NCI-H345 (cell line): ENCODE measurements around the gene TMEM217.
A peak's percentile ranks its signal among the peaks of the same experiment; 100 is the strongest.
"Not testable (repeated sequence)": the region's sequence is repeated elsewhere in the genome, so short reads cannot be mapped to it uniquely, and the experiment has no call there.

Experiments used
- DNase-seq: peaks from one replicate; lab custom pipeline; 2025; lab: John Stamatoyannopoulos, UW

Gene TMEM217

DNA sequence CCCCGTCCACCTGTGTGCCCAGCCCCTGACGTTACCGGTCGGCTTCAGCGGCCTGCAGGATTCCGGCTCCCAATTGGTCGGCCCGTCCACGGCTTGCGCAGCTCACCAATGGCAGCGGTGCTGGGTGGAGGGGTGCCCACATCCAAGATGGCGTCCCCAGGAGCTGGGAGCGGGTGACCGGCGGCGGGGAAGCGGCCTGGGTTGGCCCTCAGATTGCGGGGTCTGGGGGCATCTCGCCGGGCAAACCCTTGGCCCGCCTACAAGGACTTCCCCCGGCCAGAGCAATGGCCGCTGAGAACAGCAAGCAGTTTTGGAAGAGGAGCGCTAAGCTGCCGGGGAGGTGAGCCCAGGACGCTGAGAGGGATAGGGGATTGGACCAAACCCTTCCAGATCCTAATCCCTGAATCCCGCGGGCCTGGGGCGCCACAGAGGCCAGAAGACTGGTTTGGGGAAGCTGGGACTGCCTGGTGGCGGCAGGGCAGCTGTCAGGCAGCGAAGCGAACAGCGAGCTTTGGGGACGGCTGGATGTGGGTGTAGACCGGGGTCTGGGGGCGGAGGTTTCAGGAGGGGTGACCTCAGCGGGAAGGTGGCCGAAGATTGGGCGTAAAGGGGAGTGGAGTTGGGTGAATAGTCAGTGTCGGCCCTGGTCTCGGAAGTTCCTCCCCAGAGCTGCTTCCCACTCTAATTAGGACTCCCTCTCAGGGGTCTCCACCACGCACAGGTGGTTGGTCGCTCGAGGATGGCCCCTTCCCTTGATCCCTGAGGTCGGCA, at the start of gene TMEM217, which contains the start of gene TBC1D22B:
TSS of gene TMEM217 (minus strand) at position 511 of the 771 bp plus-strand sequence. CDS start 39,114 bp downstream, outside the sequence.
TSS of gene TBC1D22B (plus strand) at position 139 of the 771 bp plus-strand sequence. CDS start at position 285, 146 bp downstream.
- DNase-seq = peak; percentile 98

DNA sequence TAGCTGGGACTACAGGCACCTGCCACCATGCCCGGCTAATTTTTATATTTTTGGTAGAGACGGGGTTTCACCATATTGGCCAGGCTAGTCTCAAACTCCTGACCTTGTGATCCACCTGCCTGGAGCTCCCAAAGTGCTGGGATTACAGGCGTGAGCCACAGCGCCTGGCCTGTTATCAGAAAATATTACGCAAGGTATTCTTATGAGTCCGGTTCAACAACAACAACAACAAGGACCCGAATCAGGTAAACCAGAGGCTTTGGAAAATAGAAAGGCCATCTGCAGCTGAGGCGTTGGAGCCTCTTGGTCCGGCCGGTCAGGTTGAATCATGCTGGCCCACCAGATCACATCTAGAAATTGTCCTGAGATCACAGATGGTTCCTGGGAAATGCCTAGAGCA, 49.5 kb upstream of the TMEM217 start:
- not testable (repeated sequence) for DNase-seq

DNA sequence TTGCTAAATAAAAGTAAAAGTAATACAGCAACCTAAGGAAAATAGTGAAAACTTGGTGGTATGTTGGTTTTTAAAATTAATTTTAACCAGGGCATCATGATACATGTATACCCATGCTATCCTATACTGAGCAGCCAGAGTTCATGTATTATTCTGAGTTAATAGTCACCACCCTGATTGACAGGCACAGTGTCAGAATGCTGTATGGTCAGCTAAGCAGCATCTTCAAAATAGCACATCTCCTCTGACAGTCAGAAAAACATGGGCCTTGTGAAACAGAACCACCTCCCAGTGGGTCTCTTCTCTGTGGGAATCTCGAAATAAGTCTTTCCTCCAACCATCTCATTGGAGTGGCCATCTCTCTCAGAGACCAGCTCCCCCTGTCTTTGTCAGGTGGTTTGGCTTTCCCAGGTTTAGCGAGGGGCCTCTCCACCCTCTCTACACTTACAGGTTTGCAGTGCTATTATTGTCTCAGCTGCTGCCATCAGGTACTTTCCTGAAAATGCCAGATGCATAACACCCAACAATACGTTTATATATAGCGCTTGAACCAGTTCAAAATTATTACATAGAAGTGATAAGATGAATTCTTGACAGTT, 48.8 kb upstream of the TMEM217 start:
- no peak for DNase-seq

DNA sequence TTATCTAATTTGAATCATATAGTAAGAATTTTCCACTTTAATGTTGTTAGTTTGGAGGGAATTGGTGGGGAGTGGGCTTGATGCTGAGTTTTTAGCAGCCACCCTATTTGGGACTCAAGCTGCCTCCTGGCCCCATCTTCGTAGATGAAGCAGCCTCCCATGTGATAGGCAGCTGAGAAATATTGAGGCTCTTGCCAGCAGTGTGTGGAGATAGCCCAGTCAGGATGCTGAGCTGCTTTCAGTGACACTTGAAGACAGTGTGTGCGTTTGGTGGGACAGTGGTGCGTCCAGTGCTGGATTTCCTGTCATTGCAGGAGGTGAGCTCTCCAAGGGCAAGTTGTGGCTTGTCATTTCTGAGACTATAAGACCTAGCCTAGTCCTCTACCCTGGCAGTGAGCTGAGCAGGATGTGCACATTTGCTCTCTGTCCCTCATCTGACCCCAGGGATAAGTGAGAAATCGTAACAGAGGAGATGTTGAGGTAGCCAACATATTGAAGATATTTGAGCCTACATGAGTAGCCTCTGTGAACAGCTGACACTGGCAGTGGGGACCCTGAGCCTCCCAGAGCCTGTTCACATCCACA, 48.0 kb upstream of the TMEM217 start:
- no peak for DNase-seq

GRCh38 chr6:37304766-37305165, 46.8 kb upstream of the TMEM217 start:
- no peak for DNase-seq

DNA sequence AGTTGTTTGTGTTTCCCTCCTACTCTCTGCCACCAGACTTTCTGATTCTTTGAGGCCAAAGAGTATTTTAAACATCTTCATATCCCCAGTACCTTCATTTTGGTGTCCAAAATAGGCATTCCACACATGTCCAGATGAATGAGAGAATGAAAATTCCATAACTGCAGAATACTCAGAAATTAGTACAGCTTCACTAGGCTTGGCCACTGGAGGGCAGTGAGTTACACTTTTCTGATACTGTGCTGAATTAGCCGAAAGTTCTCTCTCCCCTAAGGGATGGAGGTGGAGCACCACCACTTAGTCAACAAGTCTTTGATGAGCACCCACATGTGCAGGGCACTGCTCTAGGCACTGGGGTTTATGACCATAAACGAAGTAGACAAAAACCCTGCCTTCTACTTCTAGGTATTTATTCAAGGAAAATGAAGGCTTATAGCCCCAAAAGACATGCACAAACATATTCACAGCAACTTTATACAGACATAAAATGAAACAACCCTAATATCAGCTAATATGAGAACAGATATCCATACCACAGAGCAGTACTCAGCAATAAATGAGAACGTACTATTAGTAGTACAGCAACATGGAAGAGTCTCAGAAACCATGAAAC, 46.1 kb upstream of the TMEM217 start:
- no peak for DNase-seq

GRCh38 chr6:37303091-37303660, 45.2 kb upstream of the TMEM217 start:
- DNase-seq = no peak

DNA sequence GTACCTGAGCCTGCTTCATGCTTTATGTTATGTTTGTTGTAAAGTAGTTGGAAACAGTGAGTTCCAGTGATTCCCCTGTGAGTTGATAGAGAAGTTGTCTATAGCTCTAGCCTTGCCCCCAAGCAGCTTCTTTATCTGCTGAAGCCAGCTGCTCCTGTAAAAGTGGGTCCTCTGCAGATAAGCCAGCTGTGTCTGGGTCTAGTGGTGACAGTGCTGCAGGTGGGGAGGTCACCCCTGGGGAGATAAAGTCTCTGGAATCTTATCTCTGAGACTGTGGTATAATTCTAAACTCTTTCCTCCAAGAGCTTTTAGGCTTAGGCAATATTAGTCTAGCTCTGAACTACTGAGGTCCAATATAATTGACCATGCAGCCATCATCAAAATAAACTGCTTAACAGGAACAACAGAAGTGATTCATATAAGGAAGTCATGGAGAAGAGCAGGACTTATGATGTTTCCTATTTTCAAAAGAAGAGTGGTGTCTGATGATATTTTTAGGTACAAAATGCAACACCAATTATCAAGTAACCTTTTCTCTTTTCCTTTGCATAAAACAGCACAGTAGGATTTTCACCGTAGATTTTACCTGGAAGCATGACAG, 44.2 kb upstream of the TMEM217 start:
- no peak for DNase-seq

GRCh38 chr6:37299990-37300389, 42.0 kb upstream of the TMEM217 start:
- no peak for DNase-seq

DNA sequence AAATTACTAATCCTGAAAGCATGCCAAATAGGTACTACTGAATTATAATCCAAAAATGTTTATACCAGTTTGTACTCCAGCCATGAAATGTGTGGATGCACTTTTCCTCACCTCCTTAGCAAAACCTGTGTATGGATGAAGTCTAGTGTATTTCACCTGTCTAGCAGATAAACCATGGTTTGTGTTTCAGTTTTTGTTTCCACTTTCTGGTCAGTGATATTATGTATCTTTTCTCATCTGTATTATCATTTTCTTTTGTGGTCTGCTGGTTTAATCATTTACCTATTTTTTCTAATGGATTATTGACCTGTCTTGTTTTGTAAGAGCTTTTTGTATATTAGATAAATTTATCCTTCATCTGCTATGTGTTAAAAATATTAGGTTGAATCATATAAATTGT, 41.0 kb upstream of the TMEM217 start:
- DNase-seq = no peak

- not testable (repeated sequence) for DNase-seq
Measured at GRCh38 chr6:37297637-37298036, 39.7 kb upstream of the TMEM217 start.

- no peak for DNase-seq
Measured at GRCh38 chr6:37293426-37293825, 35.5 kb upstream of the TMEM217 start.

DNA sequence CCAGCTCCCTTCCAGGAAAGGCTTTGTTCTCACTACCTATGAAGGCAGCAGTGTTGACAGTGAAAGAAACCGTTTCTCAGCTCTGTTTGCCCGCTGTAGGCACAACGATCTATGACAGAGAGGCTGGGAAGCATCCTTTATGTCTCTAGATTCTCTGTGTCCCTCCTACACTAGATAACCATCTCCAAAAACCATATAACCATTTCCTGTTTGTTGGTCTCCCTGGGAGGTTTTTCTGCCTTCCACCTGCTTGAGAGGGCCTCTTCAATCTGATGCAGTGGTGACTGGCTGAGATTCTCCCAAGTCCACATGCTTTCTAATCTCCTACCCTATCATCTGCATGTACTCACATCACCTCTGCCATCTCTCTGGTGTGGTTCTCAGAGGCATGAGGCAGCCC, 32.0 kb upstream of the TMEM217 start:
- no peak for DNase-seq

DNA sequence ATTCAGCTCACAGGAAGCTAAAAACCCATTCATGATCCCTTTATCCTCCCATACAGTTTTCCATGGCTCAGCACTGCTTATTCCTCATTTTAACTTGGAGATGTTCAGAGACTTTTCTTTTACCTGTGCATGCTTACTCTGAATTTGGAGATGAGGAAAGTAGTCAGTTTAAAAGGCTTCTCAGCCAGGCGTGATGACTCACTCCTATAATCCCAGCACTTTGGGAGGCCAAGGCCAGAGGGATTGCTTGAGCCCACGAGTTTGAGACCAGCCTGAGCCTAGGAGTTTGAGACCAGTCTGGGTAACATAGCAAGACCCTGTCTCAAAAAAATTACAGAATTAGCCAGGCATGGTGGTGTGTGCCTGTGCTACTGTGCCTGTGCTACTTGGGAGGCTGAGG, 30.3 kb upstream of the TMEM217 start:
- no peak for DNase-seq

GRCh38 chr6:37287519-37288157, 29.7 kb upstream of the TMEM217 start:
- no peak for DNase-seq

GRCh38 chr6:37285861-37286311, 27.9 kb upstream of the TMEM217 start:
- DNase-seq = no peak

GRCh38 chr6:37284781-37285180, 26.8 kb upstream of the TMEM217 start:
- DNase-seq = no peak

- no peak for DNase-seq
Measured at GRCh38 chr6:37283671-37284151, 25.8 kb upstream of the TMEM217 start.

DNA sequence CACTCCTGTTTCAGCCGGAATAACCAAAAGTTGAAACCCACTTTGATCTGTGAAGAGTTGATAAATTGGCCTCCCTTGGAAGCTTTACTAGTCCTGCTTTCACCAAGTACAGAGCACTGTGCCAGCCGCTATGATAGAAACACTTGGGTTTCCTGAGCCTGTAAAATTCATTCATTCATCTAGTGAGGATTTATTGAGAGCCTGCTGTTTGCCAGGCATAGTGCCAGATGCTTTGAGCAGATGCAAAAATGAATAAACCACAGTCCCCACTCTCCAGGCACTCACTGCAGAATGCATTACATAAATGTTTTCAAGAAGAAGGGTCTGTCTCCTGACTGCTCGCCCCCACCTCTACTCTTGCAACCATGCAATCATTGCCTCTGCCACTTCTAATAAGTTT, 25.3 kb upstream of the TMEM217 start:
- no peak for DNase-seq

GRCh38 chr6:37282371-37282770, 24.4 kb upstream of the TMEM217 start:
- DNase-seq = no peak
